Nephron (organoid): ENCODE data around the gene ZNF722.

Experiments
- H3K27ac Mint-ChIP-seq, 3 experiments: 2 replicates each; pipeline ENCODE4 v1.8.0; 2020; ENCODE audit warnings: mixed read lengths in 3 of 3, mild to moderate bottlenecking in 2 of 3, moderate library complexity in 1 of 3
- H3K27me3 Mint-ChIP-seq: 2 replicates; pipeline ENCODE4 v1.8.0; 2021; ENCODE audit warnings: low read depth, mild to moderate bottlenecking, moderate library complexity, mixed read lengths
- H3K36me3 Mint-ChIP-seq: 2 replicates; pipeline ENCODE4 v1.8.0; 2020; ENCODE audit warnings: low read depth, mixed read lengths
- H3K4me1 Mint-ChIP-seq: 2 replicates; pipeline ENCODE4 v1.8.0; 2020; ENCODE audit warnings: mixed read lengths
- H3K4me3 Mint-ChIP-seq, 3 experiments: 2 replicates each; pipeline ENCODE4 v1.8.0; 2020; ENCODE audit warnings: mild to moderate bottlenecking in 3 of 3, mixed read lengths in 3 of 3, moderate library complexity in 2 of 3
- H3K9me3 Mint-ChIP-seq: 2 replicates; pipeline ENCODE4 v1.8.0; 2020; ENCODE audit warnings: mixed read lengths
- TF ChIP-seq, protein P1 (sequence below), 3 experiments: fragments of 200-600 bp; sonication (generic); IDR thresholded peaks; one replicate each; pipeline ENCODE4 v1.5.0; 2021; ENCODE audit warnings: antibody characterized with exemption in 3 of 3; ENCODE audit not compliant: unreplicated experiment in 3 of 3

The ZNF722 gene

DNA sequence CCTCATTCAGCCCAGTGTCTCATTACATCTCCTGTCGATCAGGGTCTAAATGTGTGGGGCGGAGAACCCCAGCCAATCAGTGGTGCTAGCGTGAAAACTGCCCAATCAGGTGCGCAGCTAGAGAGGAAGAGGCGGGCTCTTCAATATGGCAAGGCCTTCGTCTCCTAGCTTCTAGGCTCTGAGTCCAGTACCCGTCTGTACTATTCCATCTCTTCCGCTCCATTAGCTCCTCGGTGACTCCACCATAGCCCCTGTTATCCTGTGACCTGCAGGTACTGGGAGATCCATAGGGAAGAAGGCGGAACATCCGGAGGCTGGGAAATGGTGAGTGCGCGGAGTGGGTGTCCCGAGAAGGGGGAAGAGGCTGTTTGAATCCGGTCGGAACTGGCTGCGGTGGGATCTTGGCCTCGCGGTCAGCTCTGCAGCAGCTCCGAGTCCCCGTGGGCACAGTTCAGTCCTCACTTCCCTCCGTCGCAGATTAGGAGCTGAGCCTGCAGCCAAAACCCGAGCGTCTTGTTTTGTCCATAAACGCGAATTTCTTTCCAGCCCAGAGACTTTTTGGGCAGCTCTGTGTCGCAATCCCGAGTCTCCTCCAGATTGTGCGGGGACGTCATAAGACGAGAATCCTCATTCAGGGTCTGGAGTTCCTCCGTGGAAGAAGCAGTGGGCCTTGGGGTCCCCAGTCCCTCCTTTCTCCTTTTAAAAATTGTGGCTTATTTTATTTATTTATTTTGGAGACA, 46.8 kb downstream of the ZNF722 start, which contains the start of gene ZNF727:
TSS of gene ZNF727 (plus strand) at position 134 of the 740 bp plus-strand sequence. CDS start at position 322, 188 bp downstream.
- Mint-ChIP-seq H3K27ac (no peak within 1 kb of the TSS), H3K27me3 (no peaks in the 10 kb centered on the region)

GRCh38 chr7:64046041-64046389, 47.4 kb downstream of the ZNF722 start:
- H3K9me3 Mint-ChIP-seq: peaks cover 55% of the 10 kb centered on the region
- no peaks in the 10 kb centered on the region for H3K4me1 Mint-ChIP-seq
- H3K36me3 Mint-ChIP-seq: no peaks in the 10 kb centered on the region
- H3K27me3 Mint-ChIP-seq: no peaks in the 10 kb centered on the region
- TF ChIP-seq, protein P1, sequence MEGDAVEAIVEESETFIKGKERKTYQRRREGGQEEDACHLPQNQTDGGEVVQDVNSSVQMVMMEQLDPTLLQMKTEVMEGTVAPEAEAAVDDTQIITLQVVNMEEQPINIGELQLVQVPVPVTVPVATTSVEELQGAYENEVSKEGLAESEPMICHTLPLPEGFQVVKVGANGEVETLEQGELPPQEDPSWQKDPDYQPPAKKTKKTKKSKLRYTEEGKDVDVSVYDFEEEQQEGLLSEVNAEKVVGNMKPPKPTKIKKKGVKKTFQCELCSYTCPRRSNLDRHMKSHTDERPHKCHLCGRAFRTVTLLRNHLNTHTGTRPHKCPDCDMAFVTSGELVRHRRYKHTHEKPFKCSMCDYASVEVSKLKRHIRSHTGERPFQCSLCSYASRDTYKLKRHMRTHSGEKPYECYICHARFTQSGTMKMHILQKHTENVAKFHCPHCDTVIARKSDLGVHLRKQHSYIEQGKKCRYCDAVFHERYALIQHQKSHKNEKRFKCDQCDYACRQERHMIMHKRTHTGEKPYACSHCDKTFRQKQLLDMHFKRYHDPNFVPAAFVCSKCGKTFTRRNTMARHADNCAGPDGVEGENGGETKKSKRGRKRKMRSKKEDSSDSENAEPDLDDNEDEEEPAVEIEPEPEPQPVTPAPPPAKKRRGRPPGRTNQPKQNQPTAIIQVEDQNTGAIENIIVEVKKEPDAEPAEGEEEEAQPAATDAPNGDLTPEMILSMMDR (IDR thresholded peaks at IDR 0.05; ENCODE audit: unreplicated experiment in 3 of 3): no peak
- H3K4me3 Mint-ChIP-seq: no peak overlapping the region
- H3K27ac Mint-ChIP-seq: no peak overlapping the region

More for the DNA sequence above, 46.8 kb downstream of the ZNF722 start, which contains the start of gene ZNF727:
- Mint-ChIP-seq H3K4me3 (no peak within 1 kb of the TSS), H3K4me1 (no peaks in the 10 kb centered on the region), H3K9me3 (peaks cover 56% of the 10 kb centered on the region), H3K36me3 (no peaks in the 10 kb centered on the region)
- TF ChIP-seq, protein P1 (IDR thresholded peaks at IDR 0.05; ENCODE audit: unreplicated experiment in 3 of 3): no peak
